Rectal smooth muscle tissue (tissue), 1 donor: ENCODE data around the gene PDE8B.

Experiments used
- H3K27ac ChIP-seq: one replicate; pipeline ENCODE4 v1.7.0; 2013; ENCODE audit warnings: low read depth, low read length, inconsistent platforms
- H3K27me3 ChIP-seq: one replicate; pipeline ENCODE4 v1.7.0; 2013; ENCODE audit warnings: low read length; ENCODE audit not compliant: control insufficient read depth, insufficient read depth
- H3K36me3 ChIP-seq: one replicate; pipeline ENCODE4 v1.7.0; 2013; ENCODE audit warnings: low read length; ENCODE audit not compliant: control insufficient read depth, insufficient read depth
- H3K4me1 ChIP-seq: one replicate; pipeline ENCODE4 v1.7.0; 2013; ENCODE audit warnings: low read length; ENCODE audit not compliant: control insufficient read depth, insufficient read depth
- H3K4me3 ChIP-seq: one replicate; pipeline ENCODE4 v1.7.0; 2013; ENCODE audit warnings: low read length
- H3K9ac ChIP-seq: one replicate; pipeline ENCODE4 v1.7.0; 2013; ENCODE audit warnings: low read length

Gene PDE8B

GRCh38 chr5:77282337-77283027 is 72.0 kb downstream of the PDE8B start:
- H3K4me1 ChIP-seq, result peaks cover 4% of the 10 kb centered on the region
- H3K36me3 ChIP-seq, result no peaks in the 10 kb centered on the region
- no peak overlapping the region for H3K9ac ChIP-seq
- no peaks in the 10 kb centered on the region for H3K27me3 ChIP-seq
- no peak overlapping the region for H3K4me3 ChIP-seq
- H3K27ac ChIP-seq, result no peak overlapping the region

DNA sequence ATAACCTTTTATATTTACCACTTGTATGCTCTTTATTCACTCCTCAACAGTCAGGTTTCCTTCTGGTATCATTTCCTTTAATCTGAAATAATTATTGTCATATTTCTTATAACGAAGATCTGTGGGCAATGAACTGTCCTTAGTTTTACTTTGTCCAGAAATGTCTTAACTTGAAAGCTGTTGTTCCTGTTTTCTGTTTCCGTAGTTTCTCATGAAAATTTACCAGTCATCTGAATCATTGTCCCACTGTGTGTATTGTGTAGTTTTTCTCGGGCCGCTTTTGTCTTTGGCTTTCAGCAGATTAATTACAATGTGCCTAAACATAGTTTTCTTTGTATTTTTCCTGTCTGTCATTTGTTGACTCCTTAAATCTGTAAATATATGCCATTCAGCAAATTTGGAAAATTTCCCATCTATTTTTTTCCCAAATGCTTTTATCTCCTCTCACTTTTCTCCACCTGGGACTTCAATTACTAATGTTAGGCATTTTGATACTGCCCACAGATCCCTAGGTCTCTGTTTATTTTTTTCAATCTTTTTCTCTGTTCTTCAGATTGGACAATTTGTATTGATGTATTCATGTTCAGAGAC is 74.9 kb downstream of the PDE8B start:
- Histone ChIP-seq H3K36me3 (no peaks in the 10 kb centered on the region), H3K27ac (no peak overlapping the region), H3K4me1 (peaks cover 4% of the 10 kb centered on the region), H3K4me3 (no peak overlapping the region), H3K27me3 (no peaks in the 10 kb centered on the region), H3K9ac (no peak overlapping the region)

- H3K27me3 ChIP-seq, result no peaks in the 10 kb centered on the region
- H3K36me3 ChIP-seq, result no peaks in the 10 kb centered on the region
- H3K27ac ChIP-seq, result no peak overlapping the region
- no peak overlapping the region for H3K4me3 ChIP-seq
- H3K4me1 ChIP-seq, result no peaks in the 10 kb centered on the region
- H3K9ac ChIP-seq, result no peak overlapping the region
Observed at GRCh38 chr5:77292026-77292757, 81.7 kb downstream of the PDE8B start.

DNA sequence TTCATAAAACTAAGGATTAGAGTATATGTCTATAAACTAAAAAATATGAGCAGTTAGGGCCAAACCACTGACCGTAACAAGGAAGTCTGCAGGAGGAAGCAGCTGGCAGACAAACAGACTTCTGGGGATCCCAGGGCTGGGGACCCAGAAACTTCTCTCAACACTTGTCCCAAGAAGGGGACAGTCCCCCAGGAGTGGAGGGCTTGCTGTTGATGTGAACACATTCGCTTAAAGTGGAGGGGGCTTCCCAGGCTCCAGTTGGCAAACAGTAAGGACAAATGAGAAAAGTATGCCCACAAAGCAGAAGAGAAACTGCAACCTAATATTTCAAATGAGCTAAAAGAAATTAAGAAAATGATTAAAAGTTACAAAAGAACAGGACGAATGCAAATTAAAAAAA is 83.7 kb downstream of the PDE8B start:
- Histone ChIP-seq H3K27me3 (no peaks in the 10 kb centered on the region), H3K9ac (no peak overlapping the region), H3K36me3 (no peaks in the 10 kb centered on the region), H3K27ac (no peak overlapping the region), H3K4me1 (no peaks in the 10 kb centered on the region), H3K4me3 (no peak overlapping the region)

DNA sequence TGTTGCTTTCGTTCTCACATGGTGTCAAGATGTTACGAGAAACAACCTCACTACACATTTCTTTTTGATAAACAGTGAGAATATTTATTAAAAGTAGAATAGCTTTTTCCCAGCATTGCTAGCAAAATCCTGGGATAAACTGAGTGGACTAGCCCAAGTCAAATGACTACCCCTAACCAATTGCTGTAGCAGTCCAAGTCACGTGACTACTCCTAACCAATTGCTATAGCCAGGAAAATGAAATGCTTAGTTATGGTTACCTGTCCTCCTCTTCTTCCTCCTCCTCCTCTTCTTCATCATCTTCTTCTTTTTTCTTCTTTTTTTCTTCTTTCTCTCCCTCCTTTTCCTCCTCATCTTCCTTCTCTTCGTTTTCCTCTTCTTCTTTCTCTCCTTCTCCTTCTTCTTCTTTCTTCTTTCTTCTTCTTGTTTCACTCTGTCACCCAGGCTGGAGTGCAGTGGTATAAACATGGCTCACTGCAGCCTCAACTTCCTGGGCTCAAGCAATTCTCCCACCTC is 85.4 kb downstream of the PDE8B start:
- Histone ChIP-seq H3K4me1 (no peaks in the 10 kb centered on the region), H3K36me3 (no peaks in the 10 kb centered on the region), H3K27me3 (no peaks in the 10 kb centered on the region), H3K4me3 (no peak overlapping the region), H3K9ac (no peak overlapping the region), H3K27ac (no peak overlapping the region)

DNA sequence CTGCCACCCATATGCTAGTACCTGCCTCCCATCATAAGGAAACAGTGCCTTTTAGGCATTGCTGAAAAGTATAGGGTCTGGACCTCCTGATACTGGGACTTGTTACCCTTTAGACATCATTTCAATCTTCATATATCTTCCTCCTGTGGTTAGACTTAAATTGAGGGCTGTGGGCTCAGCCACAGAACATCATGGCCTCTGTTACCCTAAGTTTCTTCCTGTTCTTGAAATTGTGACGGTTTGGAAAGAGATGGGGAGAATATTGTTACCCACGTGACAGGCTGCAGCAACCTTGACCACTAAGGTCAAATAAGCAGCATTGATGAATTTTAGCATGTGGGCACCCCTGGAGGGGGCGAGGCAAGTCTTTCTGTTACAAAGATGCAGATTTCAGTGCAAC is 87.7 kb downstream of the PDE8B start:
- Histone ChIP-seq H3K27ac (no peak overlapping the region), H3K9ac (no peak overlapping the region), H3K4me1 (no peaks in the 10 kb centered on the region), H3K4me3 (no peak overlapping the region), H3K27me3 (no peaks in the 10 kb centered on the region), H3K36me3 (no peaks in the 10 kb centered on the region)

DNA sequence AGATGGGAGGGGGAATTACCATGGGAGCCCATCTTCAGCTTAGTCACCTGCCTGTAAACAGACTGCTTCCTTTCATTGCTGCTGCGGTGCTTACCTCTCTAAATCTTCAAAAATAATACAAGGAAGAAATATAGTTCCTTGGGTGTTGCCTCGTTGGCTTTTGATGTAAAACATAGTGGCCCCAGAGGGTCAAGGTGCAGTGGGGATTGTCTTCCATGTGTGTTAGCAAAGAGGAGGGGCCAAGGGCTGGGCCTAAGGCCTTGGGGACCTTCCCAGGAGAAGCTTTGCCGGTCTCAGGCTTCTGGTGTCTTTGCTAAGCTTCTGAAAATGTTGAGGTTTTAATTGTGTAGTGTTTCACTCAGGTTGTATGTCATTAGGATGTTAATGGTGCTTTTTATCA is 90.0 kb downstream of the PDE8B start:
- Histone ChIP-seq H3K27ac (no peak overlapping the region), H3K27me3 (no peaks in the 10 kb centered on the region), H3K4me1 (peaks cover 5% of the 10 kb centered on the region), H3K9ac (no peak overlapping the region), H3K4me3 (no peak overlapping the region), H3K36me3 (no peaks in the 10 kb centered on the region)

- Histone ChIP-seq H3K27ac (no peak overlapping the region), H3K9ac (no peak overlapping the region), H3K36me3 (no peaks in the 10 kb centered on the region), H3K4me1 (peaks cover 13% of the 10 kb centered on the region), H3K4me3 (no peak overlapping the region), H3K27me3 (no peaks in the 10 kb centered on the region)
Observed at GRCh38 chr5:77301447-77301883, 91.0 kb downstream of the PDE8B start.

DNA sequence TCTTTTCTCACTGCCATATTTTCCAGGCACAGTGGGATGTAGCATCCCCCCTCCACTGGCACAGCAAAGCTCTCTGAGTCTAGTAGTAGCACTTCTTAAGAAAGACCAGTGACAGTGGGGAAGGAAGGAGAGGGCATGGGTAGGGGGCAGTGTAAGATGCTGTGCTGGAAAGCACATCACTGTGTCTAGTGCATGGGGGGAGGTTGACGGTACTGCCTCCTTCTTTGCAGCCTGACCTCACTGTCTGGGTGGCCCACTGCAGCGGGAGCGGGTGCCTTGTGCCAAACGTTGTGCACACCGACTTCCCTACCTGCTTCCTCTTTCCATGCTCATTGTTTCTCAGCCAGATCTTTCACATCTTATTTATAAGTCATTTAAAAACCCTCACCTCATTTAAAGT is 91.8 kb downstream of the PDE8B start:
- Histone ChIP-seq H3K36me3 (no peaks in the 10 kb centered on the region), H3K27me3 (no peaks in the 10 kb centered on the region), H3K9ac (no peak overlapping the region), H3K4me3 (no peak overlapping the region), H3K4me1 (peaks cover 20% of the 10 kb centered on the region), H3K27ac (no peak overlapping the region)

GRCh38 chr5:77302653-77303052 is 92.2 kb downstream of the PDE8B start:
- peaks cover 23% of the 10 kb centered on the region for H3K4me1 ChIP-seq
- no peaks in the 10 kb centered on the region for H3K27me3 ChIP-seq
- H3K9ac ChIP-seq, result no peak overlapping the region
- no peaks in the 10 kb centered on the region for H3K36me3 ChIP-seq
- H3K27ac ChIP-seq, result no peak overlapping the region
- no peak overlapping the region for H3K4me3 ChIP-seq

DNA sequence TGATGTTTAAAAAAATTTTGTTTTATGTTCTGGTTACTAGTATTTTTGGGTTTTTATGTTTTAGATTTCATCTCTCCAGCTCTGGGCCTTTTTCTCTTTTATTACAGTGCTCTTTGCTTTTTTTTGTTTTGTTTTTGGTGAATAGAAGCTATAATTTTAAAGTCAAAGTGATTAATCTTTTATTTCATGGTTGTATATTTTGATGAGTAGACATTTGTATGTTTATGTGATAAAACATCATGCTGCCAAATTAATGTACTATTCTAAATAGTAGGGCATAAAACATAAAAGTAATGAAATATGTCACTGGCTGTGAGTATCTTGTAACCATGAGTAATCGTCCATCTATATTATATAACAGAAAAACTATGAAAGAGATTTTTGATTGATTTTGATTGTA is 93.9 kb downstream of the PDE8B start:
- H3K4me3 ChIP-seq, result no peak overlapping the region
- no peaks in the 10 kb centered on the region for H3K36me3 ChIP-seq
- peaks cover 31% of the 10 kb centered on the region for H3K4me1 ChIP-seq
- H3K27me3 ChIP-seq, result no peaks in the 10 kb centered on the region
- no peak overlapping the region for H3K9ac ChIP-seq
- H3K27ac ChIP-seq, result no peak overlapping the region

- H3K4me1 ChIP-seq, result peaks cover 31% of the 10 kb centered on the region
- H3K27ac ChIP-seq, result peak overlapping the region; percentile 81
- H3K36me3 ChIP-seq, result no peaks in the 10 kb centered on the region
- no peak overlapping the region for H3K4me3 ChIP-seq
- H3K9ac ChIP-seq, result no peak overlapping the region
- no peaks in the 10 kb centered on the region for H3K27me3 ChIP-seq
Observed at GRCh38 chr5:77305222-77305846, 94.9 kb downstream of the PDE8B start.
